ENCODE results near the gene ABRACL. TPM values are rescaled to one million over a fixed set of nuclear protein-coding genes. Genes with fewer than 3 reads are reported as not detected.
A peak's percentile ranks its signal among the peaks of the same experiment; 100 is the strongest.
"Not testable (repeated sequence)": the region's sequence is repeated elsewhere in the genome, so short reads cannot be mapped to it uniquely, and the experiment has no call there.

The ABRACL gene, protein sequence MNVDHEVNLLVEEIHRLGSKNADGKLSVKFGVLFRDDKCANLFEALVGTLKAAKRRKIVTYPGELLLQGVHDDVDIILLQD
- 77.8 and 83.0 TPM in 2 replicates for total RNA-seq (2014; rRNA removed; shearing (Covaris generic); ENCODE audit: low replicate concordance)

DNA sequence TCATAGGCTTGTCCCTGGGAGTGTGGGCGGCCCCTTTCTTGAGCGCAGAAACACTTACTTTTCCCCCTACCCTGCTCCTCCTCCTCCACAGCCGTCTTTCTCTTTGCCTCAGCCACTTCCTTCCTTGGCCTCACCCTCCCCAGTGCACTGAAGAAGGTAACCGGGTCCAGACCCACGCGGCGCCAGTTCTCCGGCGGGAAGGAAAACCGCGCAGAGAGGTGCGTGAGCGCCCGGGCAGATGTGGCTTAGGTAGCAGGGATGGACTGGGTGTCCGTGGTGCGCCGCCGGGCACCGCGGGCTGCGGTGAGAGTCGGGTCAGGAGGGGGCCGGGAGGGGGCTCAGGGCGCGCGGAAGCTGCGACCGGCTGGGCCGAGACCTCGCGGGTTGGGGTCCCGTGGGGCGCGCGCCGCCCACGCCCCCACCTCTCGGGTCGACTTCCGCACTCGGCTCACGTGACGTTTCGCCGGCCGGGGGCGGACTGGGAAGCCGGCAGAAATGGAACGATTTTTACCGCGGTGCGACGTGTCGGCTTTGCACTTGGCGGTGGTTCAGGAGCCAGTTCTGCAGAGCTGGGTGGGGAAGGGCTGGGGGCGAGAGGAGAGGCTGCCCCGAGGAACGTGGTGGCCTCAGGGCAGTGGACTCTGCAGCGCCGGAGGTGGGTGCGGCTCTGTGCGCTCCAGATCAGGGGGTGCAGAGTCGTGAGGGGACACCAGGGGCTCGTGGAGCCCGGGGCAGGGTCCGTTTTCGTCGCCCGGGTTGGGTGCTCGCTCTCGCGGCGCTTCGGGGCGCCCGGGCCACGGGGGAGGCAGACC is at the start of gene ABRACL:
TSS of gene ABRACL (plus strand) at position 88 of the 812 bp plus-strand sequence. CDS start 5,416 bp downstream, outside the sequence.
- in situ Hi-C loops (cut with HindIII; ENCODE audit: low pct_unique_long_range_greater_than_20kb, low sequenced_read_pairs), result no loop called here
- peak; percentile 81 for DNase-seq (ENCODE audit: low read depth)

DNA sequence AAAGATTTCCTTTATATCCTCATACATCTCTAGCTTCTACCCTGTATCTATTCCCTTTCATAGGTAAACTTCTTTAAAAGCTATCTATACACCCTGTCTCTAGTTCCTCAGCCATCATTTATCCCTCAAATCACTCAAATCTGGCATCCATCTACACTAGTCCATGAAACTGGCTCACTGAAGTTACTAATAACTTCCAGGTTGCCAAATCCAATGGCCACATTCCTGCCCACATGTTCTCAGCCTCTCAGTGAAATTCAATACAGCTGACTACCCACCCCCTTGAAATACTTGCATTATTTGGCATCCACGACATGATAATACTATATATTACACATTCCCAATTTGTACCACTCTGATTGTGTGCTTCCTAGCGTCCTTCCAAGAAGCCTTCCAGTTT is 49.2 kb upstream of the ABRACL start:
- in situ Hi-C loops (cut with HindIII; ENCODE audit: low pct_unique_long_range_greater_than_20kb, low sequenced_read_pairs), result no loop called here
- DNase-seq (ENCODE audit: low read depth), result no peak

DNA sequence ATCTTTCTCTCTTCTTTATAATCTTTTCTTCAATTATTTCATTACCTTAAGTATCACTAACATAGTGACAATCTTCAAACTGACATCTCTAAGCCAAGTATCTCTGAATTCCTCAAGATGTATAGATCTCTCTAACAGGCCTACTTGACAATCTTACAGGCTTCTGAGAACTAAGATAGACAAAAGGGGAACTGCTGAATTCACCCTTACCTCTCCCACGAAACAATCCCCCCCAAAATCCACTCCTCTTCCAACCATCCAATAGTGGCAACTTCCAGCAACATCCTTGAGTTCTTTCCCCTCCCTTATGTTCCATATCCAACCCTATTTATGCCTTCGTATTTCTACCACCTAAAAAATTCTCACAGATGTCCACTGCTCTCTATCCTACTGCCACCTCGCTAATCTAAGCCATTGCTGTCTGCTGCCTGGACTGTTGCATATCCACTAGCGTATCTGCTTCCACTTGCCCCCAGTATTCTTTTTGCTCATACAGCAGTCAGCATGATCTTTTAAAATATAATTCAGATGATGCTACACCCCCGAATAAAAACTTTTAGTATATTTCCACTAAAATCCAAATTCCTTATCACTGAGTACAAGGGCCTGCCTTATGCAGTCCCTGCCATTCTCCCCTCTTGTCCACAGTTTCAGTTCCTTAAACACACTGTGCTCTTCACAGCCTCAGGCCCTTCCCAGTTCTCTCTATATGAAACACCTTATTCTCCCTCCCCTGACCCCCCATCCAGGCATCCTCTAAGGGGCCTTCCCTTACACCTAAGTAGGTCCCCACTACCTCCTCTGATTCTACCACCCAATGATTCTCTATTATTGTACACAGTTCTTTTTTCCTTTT is 48.5 kb upstream of the ABRACL start:
- in situ Hi-C loops (cut with HindIII; ENCODE audit: low pct_unique_long_range_greater_than_20kb, low sequenced_read_pairs), result no loop called here
- no peak for DNase-seq (ENCODE audit: low read depth)

DNA sequence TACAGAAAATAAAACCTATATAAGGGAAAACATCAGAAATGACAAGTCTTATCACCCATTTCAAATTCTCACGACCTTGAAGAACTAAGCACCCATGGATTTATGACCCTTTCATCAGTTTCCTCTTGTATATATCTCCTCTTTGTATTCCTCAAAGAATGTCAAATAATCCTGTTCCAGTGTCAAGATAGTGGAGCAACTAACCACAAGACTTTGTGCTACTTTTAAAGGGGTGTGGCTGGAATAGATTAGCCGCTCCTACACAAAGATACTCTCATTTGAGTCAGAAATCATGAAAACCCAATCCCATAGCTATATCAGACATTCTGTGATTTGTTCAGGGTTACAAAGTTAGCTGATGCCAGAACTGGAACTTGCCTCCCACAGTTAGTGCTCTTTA is 47.1 kb upstream of the ABRACL start:
- in situ Hi-C loops (cut with HindIII; ENCODE audit: low pct_unique_long_range_greater_than_20kb, low sequenced_read_pairs), result no loop called here
- DNase-seq (ENCODE audit: low read depth), result no peak

DNA sequence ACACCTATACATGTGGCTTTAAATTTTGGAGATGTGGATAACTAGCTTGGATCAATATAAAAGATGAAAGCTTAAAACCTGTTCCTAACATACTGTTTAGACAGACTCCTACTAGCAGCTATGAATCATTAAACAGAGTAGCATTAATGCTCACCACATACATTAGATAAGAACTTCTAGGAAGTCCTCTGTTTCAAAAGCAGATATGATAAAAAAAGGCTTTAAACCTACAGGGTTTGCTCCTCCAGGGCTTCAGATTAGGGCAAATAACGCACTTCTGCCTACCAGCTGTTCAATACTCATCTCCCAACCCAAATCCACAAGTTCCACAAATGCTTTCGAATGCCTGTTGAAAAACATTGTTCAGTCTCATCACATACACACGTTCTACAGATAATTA is 42.0 kb upstream of the ABRACL start:
- in situ Hi-C loops (cut with HindIII; ENCODE audit: low pct_unique_long_range_greater_than_20kb, low sequenced_read_pairs), result no loop called here
- peak; percentile 25 for DNase-seq (ENCODE audit: low read depth)

DNA sequence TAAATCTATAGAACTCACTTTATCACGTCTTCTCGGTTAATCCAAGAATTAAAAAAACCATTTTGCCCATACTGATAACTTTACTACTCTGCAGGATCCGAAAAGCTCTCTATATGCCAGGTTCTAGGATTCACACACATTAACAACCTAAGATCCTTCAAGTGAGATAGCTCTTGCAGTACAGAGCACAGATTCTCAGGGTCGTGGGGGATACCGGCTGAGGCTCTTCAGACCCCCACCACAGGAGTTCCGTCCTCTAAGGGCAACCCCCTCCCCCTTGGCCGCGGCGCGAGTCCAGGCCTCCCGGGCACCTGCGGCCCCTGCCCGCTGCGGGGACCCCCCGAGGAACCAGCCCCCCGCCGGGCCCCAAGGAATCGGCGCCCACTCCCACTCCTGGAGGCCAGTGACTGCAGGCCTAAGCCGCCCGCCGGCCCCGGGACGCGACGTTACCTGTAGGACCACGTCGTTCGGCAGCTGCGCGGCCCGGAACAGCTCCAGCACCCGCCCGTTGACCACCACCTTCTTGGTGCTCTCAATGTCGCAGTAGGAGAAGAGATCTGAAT is 41.4 kb upstream of the ABRACL start:
- in situ Hi-C loops (cut with HindIII; ENCODE audit: low pct_unique_long_range_greater_than_20kb, low sequenced_read_pairs), result no loop called here
- DNase-seq (ENCODE audit: low read depth), result no peak

DNA sequence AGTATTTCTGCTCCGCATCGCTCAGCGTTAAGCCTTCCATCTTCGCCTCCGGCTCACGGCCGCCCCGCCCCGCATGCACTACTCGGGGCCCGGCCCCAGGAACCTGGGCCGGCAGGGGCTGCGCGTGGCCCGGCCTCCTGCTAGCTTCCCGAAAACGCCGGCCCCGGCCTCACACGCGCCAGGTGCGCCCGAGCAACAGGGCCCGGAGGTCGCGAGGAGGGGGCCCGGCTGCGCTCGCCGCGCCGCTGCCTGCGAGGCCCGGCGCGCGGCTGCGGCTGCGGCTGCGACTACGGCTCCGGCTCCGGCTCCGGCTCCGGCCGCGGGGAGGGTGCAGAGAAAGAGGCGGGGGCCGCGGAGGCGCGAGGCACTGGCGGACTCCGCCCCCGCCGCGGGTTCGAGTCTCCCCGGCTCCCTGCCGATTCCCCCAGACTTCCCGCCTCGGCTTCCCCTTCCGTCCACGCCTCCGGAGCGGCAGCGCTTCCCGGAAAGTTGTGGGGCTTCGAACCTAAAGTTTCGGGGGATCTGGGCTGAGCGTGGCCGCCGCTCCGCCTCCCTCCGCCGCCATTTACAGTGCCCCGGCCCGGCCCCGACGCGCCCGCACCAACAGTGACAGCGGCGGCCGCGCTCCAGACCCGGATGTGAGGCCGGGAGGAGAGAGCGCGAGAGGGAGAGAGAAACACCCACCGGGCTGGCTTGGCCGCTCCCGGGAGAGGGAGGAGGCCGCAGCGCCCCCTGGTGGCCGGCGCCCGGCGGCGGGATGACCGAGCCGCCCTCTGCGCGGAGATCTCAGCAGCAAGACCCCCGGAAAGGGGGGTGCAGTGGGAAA is 40.7 kb upstream of the ABRACL start, which contains the start of gene REPS1:
TSS of gene REPS1 (minus strand) at position 611 of the 826 bp plus-strand sequence. CDS start at position 40, 571 bp downstream.
- peak; percentile 90 for DNase-seq (ENCODE audit: low read depth)
- in situ Hi-C loops (cut with HindIII; ENCODE audit: low pct_unique_long_range_greater_than_20kb, low sequenced_read_pairs), result no loop called here

DNA sequence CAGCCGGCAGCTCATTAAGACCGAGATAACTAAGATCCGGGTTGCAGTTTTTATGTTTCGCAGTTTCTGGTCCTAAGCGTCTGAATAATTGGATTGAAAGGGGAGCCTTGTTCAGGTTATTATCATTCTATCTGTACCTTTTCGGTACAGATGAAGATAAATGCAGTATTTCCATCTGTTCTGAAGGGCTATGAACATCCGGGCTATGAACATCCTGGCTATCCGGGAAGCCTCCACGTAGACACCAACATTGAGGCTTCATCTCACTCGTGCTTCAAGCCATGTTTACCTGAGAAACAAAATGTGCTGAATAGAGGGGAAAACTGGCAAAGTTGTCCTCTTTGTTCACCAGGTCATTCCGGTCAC is 40.1 kb upstream of the ABRACL start:
- no peak for DNase-seq (ENCODE audit: low read depth)
- in situ Hi-C loops (cut with HindIII; ENCODE audit: low pct_unique_long_range_greater_than_20kb, low sequenced_read_pairs), result no loop called here

DNA sequence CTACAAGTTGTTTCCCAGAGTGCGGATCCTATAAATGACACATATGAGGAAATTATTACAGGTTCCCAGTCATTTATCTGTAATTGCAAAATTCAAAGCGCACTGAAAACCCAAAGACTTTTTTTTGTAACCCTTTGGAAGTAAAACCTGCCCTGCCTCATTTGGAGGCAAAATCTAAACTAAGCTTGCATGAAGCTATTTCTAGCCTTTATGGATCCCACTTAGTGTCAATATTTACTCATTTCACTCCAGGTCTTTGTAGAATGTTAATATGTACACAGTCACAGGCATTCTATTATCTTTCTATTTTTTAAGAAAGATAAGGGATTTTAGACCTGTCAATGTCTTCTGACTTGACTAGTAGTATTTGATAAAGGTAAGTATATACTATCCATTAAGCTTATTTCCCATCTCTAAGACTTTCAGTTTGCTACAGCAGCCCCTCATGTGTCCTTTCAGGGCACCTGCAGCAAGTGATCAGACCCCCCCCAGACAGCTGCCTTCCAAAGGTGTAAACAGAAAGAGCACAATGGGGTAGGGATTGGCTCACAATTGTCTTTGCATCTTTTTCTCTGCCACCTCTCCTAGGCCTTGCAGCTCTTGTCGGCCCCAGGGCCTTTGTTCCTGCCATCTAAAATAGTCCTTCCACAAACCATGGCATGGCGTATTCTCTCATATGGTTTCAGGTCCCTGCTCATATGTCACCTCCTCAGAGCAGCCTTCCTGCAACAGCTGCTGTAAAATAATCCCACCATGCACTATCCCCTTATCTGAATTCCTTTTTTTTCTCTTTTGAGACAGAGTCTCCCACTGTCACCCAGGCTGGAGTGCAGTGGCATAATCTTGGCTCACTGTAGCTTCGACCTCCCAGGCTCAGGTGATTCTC is 39.2 kb upstream of the ABRACL start:
- in situ Hi-C loops (cut with HindIII; ENCODE audit: low pct_unique_long_range_greater_than_20kb, low sequenced_read_pairs), result no loop called here
- no peak for DNase-seq (ENCODE audit: low read depth)

DNA sequence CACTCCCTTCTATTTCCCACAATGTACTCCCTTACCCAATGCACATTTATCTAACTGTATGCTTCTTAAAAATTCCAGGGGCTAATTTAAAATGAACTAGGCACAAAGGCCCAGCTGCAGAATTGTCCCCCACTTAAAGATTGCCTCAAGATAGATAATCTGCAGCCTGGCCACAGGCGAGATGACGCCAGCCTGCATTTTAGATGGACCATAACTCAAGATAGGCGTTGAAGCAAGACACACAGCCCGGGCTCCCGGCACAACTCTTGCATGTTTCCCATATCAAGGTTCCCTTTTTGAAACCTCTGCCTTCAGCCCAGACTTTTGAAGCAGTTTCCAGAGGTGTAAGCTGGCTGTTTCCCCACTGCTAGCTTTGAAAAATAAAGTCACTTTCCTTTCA is 37.3 kb upstream of the ABRACL start:
- DNase-seq (ENCODE audit: low read depth), result no peak
- in situ Hi-C loops (cut with HindIII; ENCODE audit: low pct_unique_long_range_greater_than_20kb, low sequenced_read_pairs), result no loop called here

DNA sequence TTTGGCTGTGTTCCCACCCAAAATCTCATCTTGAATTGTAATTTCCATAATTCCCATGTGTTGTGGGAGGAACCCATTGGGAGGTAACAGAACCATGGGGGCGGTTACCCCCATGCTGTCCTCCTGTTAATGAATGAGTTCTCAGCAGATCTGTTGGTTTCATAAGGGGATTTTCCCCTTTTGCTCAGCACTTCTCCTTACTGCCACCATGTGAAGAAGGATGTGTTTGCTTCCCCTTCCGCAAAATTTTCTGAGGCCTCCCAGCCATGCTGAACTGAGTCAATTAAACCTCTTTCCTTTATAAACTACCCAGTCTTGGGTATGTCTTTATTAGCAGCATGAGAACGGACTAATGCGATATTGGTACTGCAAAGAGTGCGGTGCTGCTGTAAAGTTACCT is 35.6 kb upstream of the ABRACL start:
- not testable (repeated sequence) for DNase-seq (ENCODE audit: low read depth)

DNA sequence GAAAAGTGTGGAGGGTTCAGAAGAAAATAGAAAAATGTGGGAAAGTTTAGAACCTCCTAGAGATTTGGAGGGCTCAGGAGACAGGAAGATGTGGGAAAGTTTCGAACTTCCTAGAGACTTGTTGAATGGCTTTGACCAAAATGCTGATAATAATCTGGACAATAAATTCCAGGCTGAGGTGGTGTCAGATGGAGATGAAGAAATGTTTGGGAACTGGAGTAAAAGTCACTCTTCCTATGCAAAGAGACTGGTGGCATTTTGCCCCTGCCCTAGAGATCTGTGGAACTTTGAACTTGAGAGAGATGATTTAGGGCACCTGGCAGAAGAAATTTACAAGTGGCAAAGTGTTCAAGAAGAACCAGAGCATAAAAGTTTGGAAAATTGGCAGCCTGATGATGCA is 35.1 kb upstream of the ABRACL start:
- in situ Hi-C loops (cut with HindIII; ENCODE audit: low pct_unique_long_range_greater_than_20kb, low sequenced_read_pairs); DNase-seq (ENCODE audit: low read depth): not testable (repeated sequence)

More for the DNA sequence above, 35.6 kb upstream of the ABRACL start:
- in situ Hi-C loops (cut with HindIII; ENCODE audit: low pct_unique_long_range_greater_than_20kb, low sequenced_read_pairs), result not testable (repeated sequence)

DNA sequence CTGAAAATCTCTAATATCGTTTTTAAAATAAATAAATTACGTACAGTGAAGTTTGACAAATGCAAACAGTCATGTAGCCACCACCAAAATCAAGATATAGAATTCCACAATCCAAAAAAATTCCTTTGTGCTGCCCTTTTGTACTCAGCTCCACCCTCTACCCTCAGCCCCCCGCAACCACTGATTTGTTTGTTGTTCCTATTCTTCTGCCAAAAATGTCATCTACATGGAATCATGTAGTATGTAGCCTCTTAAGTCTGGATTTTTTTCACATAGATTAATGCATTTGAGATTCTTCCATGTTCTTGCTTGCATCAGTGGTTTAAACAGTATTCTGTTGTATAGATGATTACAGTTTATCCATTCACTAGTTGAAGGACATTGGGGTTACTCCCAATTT is 32.0 kb upstream of the ABRACL start:
- in situ Hi-C loops (cut with HindIII; ENCODE audit: low pct_unique_long_range_greater_than_20kb, low sequenced_read_pairs), result no loop called here
- DNase-seq (ENCODE audit: low read depth), result no peak

DNA sequence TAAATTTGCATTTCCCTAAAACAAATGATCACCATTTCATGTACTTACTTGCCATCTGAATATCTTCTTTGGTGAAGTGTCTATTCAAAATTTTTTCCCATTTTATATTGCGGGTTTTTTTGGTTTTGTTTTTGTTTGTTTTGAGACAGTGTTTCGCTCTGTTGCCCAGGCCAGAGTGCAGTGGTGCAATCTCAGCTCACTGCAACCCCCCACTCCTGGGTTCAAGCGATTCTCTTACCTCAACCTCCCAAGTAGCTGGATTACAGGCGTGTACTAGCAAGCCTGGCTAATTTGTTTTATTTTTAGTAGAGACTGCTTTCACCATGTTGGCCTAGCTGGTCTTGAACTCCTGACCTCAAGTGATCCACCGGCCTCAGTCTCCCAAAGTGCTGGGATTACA is 31.4 kb upstream of the ABRACL start:
- in situ Hi-C loops (cut with HindIII; ENCODE audit: low pct_unique_long_range_greater_than_20kb, low sequenced_read_pairs), result no loop called here
- no peak for DNase-seq (ENCODE audit: low read depth)

DNA sequence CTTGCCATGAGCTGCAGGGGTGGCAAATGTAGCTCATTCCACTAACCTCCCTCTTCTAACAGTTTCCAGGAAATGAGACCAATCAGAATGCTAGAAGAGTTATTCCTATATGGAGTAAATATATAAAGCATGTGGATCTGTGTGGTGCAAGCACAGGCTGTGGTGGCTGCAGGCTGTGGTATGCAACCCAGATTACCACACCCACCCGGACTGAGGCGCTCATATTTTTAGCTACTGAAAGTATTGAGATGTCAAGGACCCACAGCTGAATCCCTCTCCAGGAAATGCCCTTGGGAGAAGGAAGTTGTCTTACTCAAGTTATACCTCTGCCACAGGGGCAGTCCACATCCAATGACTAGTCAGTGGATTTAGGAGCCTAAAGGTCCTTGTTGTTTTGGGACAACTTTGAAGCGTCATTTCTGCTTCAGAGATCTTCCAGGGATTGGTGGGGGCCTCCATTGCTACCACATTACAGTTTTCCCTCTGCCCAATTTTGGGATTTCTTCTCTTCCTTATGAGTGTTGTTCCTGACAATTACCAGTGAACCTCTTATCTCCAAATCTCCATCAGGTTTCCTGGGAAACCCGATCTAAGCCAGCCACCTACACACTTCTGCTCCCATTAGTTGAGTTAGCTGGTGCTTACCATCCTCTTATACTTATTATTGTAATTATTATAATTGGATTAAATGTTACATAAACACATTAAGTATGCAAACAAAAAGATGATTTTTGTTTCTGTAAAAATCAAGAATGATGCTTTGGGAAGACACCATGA is 28.4 kb upstream of the ABRACL start:
- in situ Hi-C loops (cut with HindIII; ENCODE audit: low pct_unique_long_range_greater_than_20kb, low sequenced_read_pairs), result no loop called here

DNA sequence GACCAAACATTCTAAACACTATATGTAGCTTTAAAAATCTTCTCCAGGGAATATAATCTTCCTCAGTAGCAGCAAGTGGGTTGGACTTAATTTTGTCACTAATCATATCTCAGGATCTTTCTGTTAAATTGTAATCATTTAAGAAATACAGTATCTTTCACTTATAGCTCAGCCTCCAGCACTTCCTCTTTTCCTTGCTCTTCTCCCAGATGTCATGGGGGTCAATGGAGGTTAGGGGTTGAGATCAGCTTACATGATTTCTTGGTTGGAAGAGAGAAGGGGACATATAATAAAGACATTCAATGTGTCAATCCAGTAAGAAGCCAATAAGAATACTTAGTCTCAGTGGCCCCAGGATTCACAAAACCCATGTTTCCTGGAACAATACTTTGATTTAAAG is 24.8 kb upstream of the ABRACL start:
- no peak for DNase-seq (ENCODE audit: low read depth)
- in situ Hi-C loops (cut with HindIII; ENCODE audit: low pct_unique_long_range_greater_than_20kb, low sequenced_read_pairs), result no loop called here

More for the DNA sequence above, 28.4 kb upstream of the ABRACL start:
- no peak for DNase-seq (ENCODE audit: low read depth)
